Measurements from ENCODE around the gene IFNL2.

DNA sequence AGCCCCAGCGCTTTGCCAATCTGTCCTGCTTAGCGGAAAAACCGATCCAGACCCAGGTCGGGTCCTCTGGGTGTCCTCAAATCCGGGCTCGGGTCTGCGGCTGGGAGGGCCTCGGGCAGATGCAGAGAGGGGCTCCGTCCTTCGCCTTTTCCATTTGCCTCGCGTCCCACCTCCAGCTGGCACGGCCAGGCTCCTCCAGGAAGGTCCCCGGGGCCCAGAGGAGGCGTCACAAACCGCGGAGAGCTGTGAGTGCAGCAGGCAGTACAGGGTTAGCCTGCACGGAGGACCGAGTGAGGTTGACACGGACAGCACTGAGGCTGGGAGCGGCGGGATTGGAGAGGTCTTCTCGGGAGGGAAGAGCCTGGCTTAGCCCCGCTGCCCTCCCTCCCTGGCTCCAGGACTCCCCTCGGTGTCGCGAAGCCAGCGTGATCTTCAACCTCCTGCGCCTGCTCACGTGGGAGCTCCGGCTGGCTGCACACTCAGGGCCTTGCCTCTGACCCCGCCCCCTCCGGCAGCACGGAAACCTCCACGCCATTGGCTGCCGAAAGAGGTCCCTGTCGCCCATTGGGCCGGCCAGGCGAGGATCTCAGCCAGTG is 2.8 kb upstream of the IFNL2 start:
- TF ChIP-seq CTCF (IDR thresholded peaks at IDR 0.05) (no peak), POLR2A (IDR thresholded peaks at IDR 0.05) (no peak)
